Measurements from ENCODE around the gene CCDC40.

Gene CCDC40

GRCh38 chr17:80000981-80001775, 35.3 kb upstream of the CCDC40 start:
- DNase-seq: no peak

GRCh38 chr17:80002070-80002641, 34.3 kb upstream of the CCDC40 start:
- DNase-seq: no peak

- no peak for DNase-seq
These were observed 33.6 kb upstream of the CCDC40 start for GRCh38 chr17:80002690-80003490.

- DNase-seq: no peak
These were observed 32.5 kb upstream of the CCDC40 start for GRCh38 chr17:80003969-80004368.

- peak; percentile 39 for DNase-seq
These were observed 30.8 kb upstream of the CCDC40 start for GRCh38 chr17:80005360-80006338.

- DNase-seq: no peak
These were observed 30.1 kb upstream of the CCDC40 start for GRCh38 chr17:80006339-80006720.

GRCh38 chr17:80006811-80007752, 29.4 kb upstream of the CCDC40 start:
- DNase-seq: no peak

- DNase-seq: no peak
These were observed 28.5 kb upstream of the CCDC40 start for GRCh38 chr17:80007939-80008338.

- DNase-seq: peak; percentile 29
These were observed 28.0 kb upstream of the CCDC40 start for GRCh38 chr17:80008383-80008840.

- DNase-seq: no peak
These were observed 27.6 kb upstream of the CCDC40 start for GRCh38 chr17:80008848-80009247.

- no peak for DNase-seq
These were observed 26.8 kb upstream of the CCDC40 start for GRCh38 chr17:80009391-80010282.

GRCh38 chr17:80010283-80010858, 26.1 kb upstream of the CCDC40 start:
- DNase-seq: no peak

- no peak for DNase-seq
These were observed 24.4 kb upstream of the CCDC40 start for GRCh38 chr17:80011989-80012555.

- no peak for DNase-seq
These were observed 23.4 kb upstream of the CCDC40 start for GRCh38 chr17:80012765-80013741.

GRCh38 chr17:80017226-80018010, 19.0 kb upstream of the CCDC40 start:
- DNase-seq: no peak

- DNase-seq: no peak
These were observed 17.4 kb upstream of the CCDC40 start for GRCh38 chr17:80018917-80019651.

GRCh38 chr17:80021600-80021999, 14.8 kb upstream of the CCDC40 start:
- no peak for DNase-seq
